OCI-LY7 (cell line): Measurements from ENCODE around the gene OR1I1.

Experiments used
- CTCF ChIP-seq: fragments of 200-600 bp; sonication (generic); conservative IDR thresholded peaks from 2 replicates; pipeline ENCODE4 v1.5.1; 2014; ENCODE audit warnings: mild to moderate bottlenecking, antibody characterized with exemption, low read length, moderate library complexity, mixed read lengths
- EZH2phosphoT487 ChIP-seq: fragments of 200-600 bp; sonication (generic); IDR thresholded peaks from 2 replicates; pipeline ENCODE4 v1.6.1; 2018; ENCODE audit warnings: low read depth, borderline replicate concordance, mild to moderate bottlenecking, mixed run types, antibody characterized with exemption, low read length, moderate library complexity, mixed read lengths

DNA sequence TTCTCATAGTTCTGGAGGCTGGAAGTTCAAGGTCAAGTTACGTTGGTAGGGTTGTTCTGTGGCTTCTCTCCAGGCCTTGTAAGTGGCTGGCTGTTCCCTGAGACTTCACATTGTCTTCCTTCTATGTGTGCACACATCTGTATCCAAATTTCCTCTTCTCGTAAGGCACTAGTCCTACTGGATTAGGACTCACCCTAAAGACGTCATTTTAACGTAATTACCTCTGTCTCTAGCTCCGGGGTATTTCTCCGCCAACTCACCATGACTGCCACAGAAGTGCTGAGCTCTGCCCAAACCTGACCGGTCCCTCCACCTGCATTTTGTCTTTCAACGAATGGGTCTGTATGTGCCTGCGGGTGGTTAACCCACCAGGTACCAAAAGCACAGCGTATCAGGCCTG, 16.4 kb downstream of the OR1I1 start:
- TF ChIP-seq CTCF, result no peak
- no peak for TF ChIP-seq EZH2phosphoT487
